DND-41 (cell line): ENCODE data around the gene TNFRSF19.

Experiments used
- ATAC-seq: fragments of 200-7000 bp; cut with Tn5 transposase; 3 replicates; pipeline ENCODE4 v1.9.1; 2021; ENCODE audit warnings: low read depth; ENCODE audit not compliant: insufficient read depth
- DNase-seq: peaks from one replicate; pipeline ENCODE4 v3.0.0-alpha.2; 2020
- H2AFZ ChIP-seq: 2 replicates; pipeline ENCODE4 v1.6.0; 2012; ENCODE audit warnings: low read depth, low read length
- H3K27ac ChIP-seq: 2 replicates; pipeline ENCODE4 v1.5.1; 2012; ENCODE audit warnings: low read length, inconsistent platforms
- H3K27me3 ChIP-seq: fragments of 200-600 bp; sonication (generic); 2 replicates; pipeline ENCODE4 v1.6.0; 2012; ENCODE audit warnings: low read length, mild to moderate bottlenecking, inconsistent platforms; ENCODE audit not compliant: insufficient read depth, poor library complexity
- H3K36me3 ChIP-seq: 2 replicates; pipeline ENCODE4 v1.5.1; 2012; ENCODE audit warnings: low read length, inconsistent platforms; ENCODE audit not compliant: insufficient read depth
- H3K4me1 ChIP-seq: 2 replicates; pipeline ENCODE4 v1.5.1; 2012; ENCODE audit warnings: mild to moderate bottlenecking, low read length; ENCODE audit not compliant: insufficient read depth
- H3K4me2 ChIP-seq: 2 replicates; pipeline ENCODE4 v1.6.0; 2012; ENCODE audit warnings: mild to moderate bottlenecking, moderate library complexity, low read length, inconsistent platforms; ENCODE audit not compliant: insufficient read depth
- H3K4me3 ChIP-seq, 2 experiments: fragments of 200-600 bp in 1 of 2; shearing (Covaris generic) in 1 of 2; 2 replicates each; pipeline ENCODE4 v1.5.1; 2012 to 2016; ENCODE audit warnings: inconsistent platforms in 2 of 2, low read length in 2 of 2, mild to moderate bottlenecking in 2 of 2, low read depth in 1 of 2, moderate library complexity in 1 of 2
- H3K79me2 ChIP-seq: 2 replicates; pipeline ENCODE4 v1.6.0; 2012; ENCODE audit warnings: low read length, inconsistent platforms; ENCODE audit not compliant: insufficient read depth
- H3K9ac ChIP-seq: 2 replicates; pipeline ENCODE4 v1.6.0; 2012; ENCODE audit warnings: low read depth, mild to moderate bottlenecking, inconsistent platforms, low read length, moderate library complexity
- H3K9me3 ChIP-seq: 2 replicates; pipeline ENCODE4 v1.5.1; 2012; ENCODE audit warnings: low read length, moderate library complexity, mild to moderate bottlenecking, inconsistent platforms; ENCODE audit not compliant: insufficient read depth, severe bottlenecking
- H4K20me1 ChIP-seq: 2 replicates; pipeline ENCODE4 v1.6.0; 2012; ENCODE audit warnings: low read length; ENCODE audit not compliant: insufficient read depth
- EZH2 ChIP-seq: IDR thresholded peaks from 3 replicates; pipeline ENCODE4 v1.6.1; 2012; ENCODE audit warnings: borderline replicate concordance, low read depth, mild to moderate bottlenecking, moderate library complexity, low read length, inconsistent platforms; ENCODE audit not compliant: severe bottlenecking
- TF ChIP-seq, protein P1 (sequence below): IDR thresholded peaks from 2 replicates; pipeline ENCODE4 v1.5.1; 2012; ENCODE audit warnings: borderline replicate concordance, low read length, moderate library complexity, mild to moderate bottlenecking; ENCODE audit not compliant: poor library complexity, severe bottlenecking; ENCODE audit errors: extremely low read depth

The TNFRSF19 gene

DNA sequence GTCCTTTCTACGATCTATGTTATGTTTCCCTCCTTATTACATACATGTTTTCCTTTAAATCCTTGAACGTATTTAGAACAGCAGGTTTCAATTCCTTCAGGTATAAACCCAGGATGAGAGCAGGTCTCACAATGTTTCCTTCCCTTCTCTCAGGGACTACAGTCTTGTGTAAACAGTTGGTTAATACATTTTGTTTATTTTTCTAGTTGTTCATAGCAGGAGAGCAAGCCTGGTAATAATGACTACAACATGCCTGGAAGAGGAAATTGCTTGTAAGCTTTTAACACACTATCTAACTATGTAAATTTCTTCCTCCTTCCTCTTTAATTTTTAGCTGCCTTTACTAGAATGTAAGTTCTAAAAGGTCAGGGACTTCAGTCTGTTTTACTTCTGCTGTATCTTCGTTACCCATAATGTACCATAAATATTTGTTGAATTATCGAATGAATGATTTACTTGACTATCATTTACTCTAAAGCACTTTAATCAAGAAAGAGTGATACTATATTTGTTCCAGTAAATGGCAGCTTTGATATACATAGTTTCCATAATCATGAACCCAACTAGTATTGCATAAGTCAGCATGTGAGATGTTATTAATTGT, 28.9 kb upstream of the TNFRSF19 start:
- no peak overlapping the region for H3K27ac ChIP-seq
- H3K4me3 ChIP-seq: no peak overlapping the region
- no peak overlapping the region for H3K4me2 ChIP-seq
- ATAC-seq: no peak
- H3K27me3 ChIP-seq: no peaks in the 10 kb centered on the region
- TF ChIP-seq, protein P1, sequence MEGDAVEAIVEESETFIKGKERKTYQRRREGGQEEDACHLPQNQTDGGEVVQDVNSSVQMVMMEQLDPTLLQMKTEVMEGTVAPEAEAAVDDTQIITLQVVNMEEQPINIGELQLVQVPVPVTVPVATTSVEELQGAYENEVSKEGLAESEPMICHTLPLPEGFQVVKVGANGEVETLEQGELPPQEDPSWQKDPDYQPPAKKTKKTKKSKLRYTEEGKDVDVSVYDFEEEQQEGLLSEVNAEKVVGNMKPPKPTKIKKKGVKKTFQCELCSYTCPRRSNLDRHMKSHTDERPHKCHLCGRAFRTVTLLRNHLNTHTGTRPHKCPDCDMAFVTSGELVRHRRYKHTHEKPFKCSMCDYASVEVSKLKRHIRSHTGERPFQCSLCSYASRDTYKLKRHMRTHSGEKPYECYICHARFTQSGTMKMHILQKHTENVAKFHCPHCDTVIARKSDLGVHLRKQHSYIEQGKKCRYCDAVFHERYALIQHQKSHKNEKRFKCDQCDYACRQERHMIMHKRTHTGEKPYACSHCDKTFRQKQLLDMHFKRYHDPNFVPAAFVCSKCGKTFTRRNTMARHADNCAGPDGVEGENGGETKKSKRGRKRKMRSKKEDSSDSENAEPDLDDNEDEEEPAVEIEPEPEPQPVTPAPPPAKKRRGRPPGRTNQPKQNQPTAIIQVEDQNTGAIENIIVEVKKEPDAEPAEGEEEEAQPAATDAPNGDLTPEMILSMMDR: no peak
- TF ChIP-seq EZH2: no peak
- DNase-seq: no peak
- no peak overlapping the region for H3K9ac ChIP-seq
- H2AFZ ChIP-seq: no peak overlapping the region
- no peaks in the 10 kb centered on the region for H3K79me2 ChIP-seq
- no peaks in the 10 kb centered on the region for H4K20me1 ChIP-seq
- H3K36me3 ChIP-seq: no peaks in the 10 kb centered on the region
- no peaks in the 10 kb centered on the region for H3K9me3 ChIP-seq
- H3K4me1 ChIP-seq: no peaks in the 10 kb centered on the region

DNA sequence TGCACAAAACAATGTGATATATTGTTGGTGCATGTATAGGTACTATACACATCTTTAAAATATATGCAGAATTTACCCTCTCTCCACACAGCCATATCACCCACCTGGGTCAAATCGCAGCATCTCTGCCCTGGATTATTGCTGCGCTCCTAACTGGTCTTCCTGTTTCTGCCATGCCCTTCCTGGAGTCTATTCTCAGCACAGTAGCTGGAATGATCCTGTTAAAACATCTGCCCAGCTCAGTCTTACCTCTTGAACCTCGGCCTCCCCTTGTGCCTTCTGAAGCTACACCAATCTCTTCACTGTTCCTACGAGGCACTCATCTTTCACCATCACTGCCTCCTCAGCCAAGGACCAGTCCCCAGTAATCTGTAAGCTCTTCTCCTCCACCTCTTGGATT, 25.5 kb upstream of the TNFRSF19 start:
- Histone ChIP-seq H3K4me3 (no peak overlapping the region), H3K4me1 (no peaks in the 10 kb centered on the region), H4K20me1 (no peaks in the 10 kb centered on the region), H3K9me3 (no peaks in the 10 kb centered on the region), H3K36me3 (no peaks in the 10 kb centered on the region), H3K9ac (no peak overlapping the region), H2AFZ (no peak overlapping the region), H3K79me2 (no peaks in the 10 kb centered on the region), H3K4me2 (no peak overlapping the region), H3K27me3 (no peaks in the 10 kb centered on the region), H3K27ac (no peak overlapping the region)
- DNase-seq: no peak
- TF ChIP-seq EZH2: no peak
- TF ChIP-seq, protein P1: no peak
- ATAC-seq: no peak

DNA sequence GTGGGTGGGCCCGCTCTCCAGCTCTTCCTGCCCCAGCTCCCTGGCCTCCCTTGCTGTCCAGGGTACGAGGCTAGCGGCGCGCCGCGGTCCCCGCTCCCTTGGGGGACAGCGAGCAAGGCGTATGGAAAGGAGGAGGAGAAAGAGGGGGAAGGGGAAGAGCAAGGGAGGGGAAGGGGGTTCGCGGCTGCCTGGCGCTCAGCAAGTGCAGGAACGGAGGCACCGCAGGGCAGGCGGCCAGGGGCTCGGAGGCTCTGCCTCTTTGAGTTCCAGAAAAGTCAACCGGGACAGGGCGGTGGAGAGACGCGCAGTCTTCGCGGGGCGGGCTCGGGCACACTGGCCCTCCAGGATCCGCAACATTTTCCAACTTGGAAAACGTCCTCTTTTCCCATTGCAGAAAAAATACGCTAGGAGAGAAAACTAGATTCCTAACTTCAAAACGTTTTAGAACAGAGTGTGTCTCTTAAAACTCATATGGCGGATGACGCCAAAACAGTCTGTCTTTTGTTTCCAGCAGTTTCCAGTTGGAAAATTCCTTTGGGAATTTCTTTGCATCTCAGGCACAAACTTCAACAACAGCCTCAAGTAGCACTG, 23.1 kb upstream of the TNFRSF19 start:
- no peak for DNase-seq
- Histone ChIP-seq H3K9ac (no peak overlapping the region), H3K79me2 (no peaks in the 10 kb centered on the region), H3K36me3 (no peaks in the 10 kb centered on the region), H3K27ac (no peak overlapping the region), H2AFZ (no peak overlapping the region), H4K20me1 (no peaks in the 10 kb centered on the region), H3K4me2 (no peak overlapping the region), H3K4me1 (no peaks in the 10 kb centered on the region), H3K9me3 (no peaks in the 10 kb centered on the region), H3K4me3 (no peak overlapping the region), H3K27me3 (no peaks in the 10 kb centered on the region)
- TF ChIP-seq, protein P1: no peak
- no peak for TF ChIP-seq EZH2
- ATAC-seq: no peak

DNA sequence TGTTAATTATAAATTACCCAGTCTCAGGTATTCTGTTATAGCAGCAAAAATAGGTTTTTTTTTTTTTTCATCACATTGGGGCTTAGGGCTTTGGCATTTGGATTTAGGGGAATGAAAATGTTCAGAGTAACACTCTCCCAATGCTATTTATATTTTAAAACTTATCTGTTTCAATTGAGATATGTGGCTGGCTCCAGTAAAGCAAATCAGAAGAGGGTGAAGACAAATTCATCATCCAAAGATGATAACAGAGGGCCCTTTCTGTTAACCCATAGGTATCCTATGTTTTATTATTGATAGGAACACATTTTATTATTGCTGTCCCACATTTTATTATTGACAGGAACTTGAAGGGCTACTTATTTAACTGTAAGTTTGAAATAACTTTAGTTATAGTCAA, 20.5 kb upstream of the TNFRSF19 start:
- Histone ChIP-seq H3K9ac (no peak overlapping the region), H4K20me1 (no peaks in the 10 kb centered on the region), H3K9me3 (no peaks in the 10 kb centered on the region), H3K36me3 (no peaks in the 10 kb centered on the region), H3K4me1 (no peaks in the 10 kb centered on the region), H3K27me3 (no peaks in the 10 kb centered on the region), H3K79me2 (no peaks in the 10 kb centered on the region), H3K4me3 (no peak overlapping the region), H3K4me2 (no peak overlapping the region), H2AFZ (no peak overlapping the region), H3K27ac (no peak overlapping the region)
- ATAC-seq (no peak), DNase-seq (no peak)
- TF ChIP-seq, protein P1: no peak
- TF ChIP-seq EZH2: no peak
